Suprapubic skin (tissue), 4 donors: Measurements from ENCODE around the gene SAG. TPM values are rescaled to one million over a fixed set of nuclear protein-coding genes. Genes with fewer than 3 reads are reported as not detected.

Experiments
- DNase-seq, 2 donors: peaks; one replicate each; pipeline ENCODE4 v3.0.0-alpha.2; 2019; ENCODE audit warnings: low spot score in 2 of 2
- H3K27ac ChIP-seq: fragments of 200-600 bp; sonication (generic); one replicate; pipeline ENCODE4 v1.5.1; 2019
- H3K27me3 ChIP-seq: fragments of 200-600 bp; sonication (generic); one replicate; pipeline ENCODE4 v1.5.1; 2019
- H3K36me3 ChIP-seq: fragments of 200-600 bp; sonication (generic); one replicate; pipeline ENCODE4 v1.5.1; 2019
- H3K4me1 ChIP-seq: fragments of 200-600 bp; sonication (generic); one replicate; pipeline ENCODE4 v1.5.1; 2019
- H3K4me3 ChIP-seq: fragments of 200-600 bp; sonication (generic); one replicate; pipeline ENCODE4 v1.5.1; 2019; ENCODE audit warnings: mild to moderate bottlenecking
- H3K9me3 ChIP-seq: fragments of 200-600 bp; sonication (generic); one replicate; pipeline ENCODE4 v1.5.1; 2019
- EP300 ChIP-seq: sonication (generic); formaldehyde crosslinking; IDR thresholded peaks from one replicate; pipeline ENCODE4 v1.6.1; 2017; ENCODE audit warnings: antibody characterized with exemption
- POLR2A ChIP-seq, 2 donors: fragments of 450-650 bp; IDR thresholded peaks; one replicate each; pipeline ENCODE4 v1.6.1; 2017; ENCODE audit warnings: antibody characterized with exemption in 2 of 2, mild to moderate bottlenecking in 2 of 2, moderate library complexity in 2 of 2
- POLR2AphosphoS5 ChIP-seq, 3 donors: sonication (generic); formaldehyde crosslinking; IDR thresholded peaks; one replicate each; pipeline ENCODE4 v1.6.1; 2017; ENCODE audit warnings: antibody characterized with exemption in 3 of 3
- WGBS: methylation state at CpG from one replicate; pipeline ENCODE4 v1.1.5; 2018; 5-methylcytosine and 5-hydroxymethylcytosine counted together
- total RNA-seq, 4 donors: library from RNA; depleted of rRNA; stranded (reverse); fragments of >200 nt; gene quantifications; one replicate each; pipeline ENCODE4 v1.1.0, GENCODE V29; 2016
- TF ChIP-seq, protein P1 (sequence below), 2 donors: fragments of 200-600 bp in 1 of 2; fragments of 450-650 bp in 1 of 2; sonication (generic) in 1 of 2; IDR thresholded peaks; one replicate each; pipeline ENCODE4 v1.5.1; 2016 to 2019; ENCODE audit warnings: antibody characterized with exemption in 2 of 2, mild to moderate bottlenecking in 1 of 2, moderate library complexity in 1 of 2

The SAG gene
- total RNA-seq, 4 donors from 2014 or later = not detected

DNA sequence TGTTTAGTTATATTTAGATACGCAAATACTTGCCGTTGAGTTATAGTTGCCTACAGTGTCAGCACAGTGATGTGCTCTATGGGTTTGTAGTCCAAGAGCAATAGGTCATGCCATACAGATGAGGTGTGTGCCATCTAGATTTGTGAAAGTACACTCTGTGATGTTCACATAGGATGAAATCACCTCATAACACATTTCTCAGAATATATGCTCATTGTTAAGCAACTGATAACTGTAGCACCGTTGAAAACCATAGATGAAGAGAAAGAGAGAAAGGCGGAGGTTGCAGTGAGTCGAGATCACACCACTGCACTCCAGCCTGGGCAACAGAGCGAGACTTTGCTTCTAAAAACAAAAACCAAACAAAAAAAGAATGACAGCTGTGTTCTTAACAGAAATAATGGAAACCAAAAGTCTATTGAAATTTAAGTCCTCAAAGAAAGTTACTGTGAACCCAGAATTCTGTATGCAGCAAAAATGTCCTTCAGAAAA, 56.2 kb downstream of the SAG start:
- Histone ChIP-seq H3K36me3 (no peaks in the 10 kb centered on the region), H3K9me3 (no peaks in the 10 kb centered on the region), H3K27me3 (no peaks in the 10 kb centered on the region), H3K4me3 (no peak overlapping the region), H3K27ac (no peak overlapping the region), H3K4me1 (no peaks in the 10 kb centered on the region)
- TF ChIP-seq EP300 (no peak), POLR2AphosphoS5 (IDR thresholded peaks at IDR 0.05) (no peak), POLR2A (IDR thresholded peaks at IDR 0.05) (no peak)
- TF ChIP-seq, protein P1, sequence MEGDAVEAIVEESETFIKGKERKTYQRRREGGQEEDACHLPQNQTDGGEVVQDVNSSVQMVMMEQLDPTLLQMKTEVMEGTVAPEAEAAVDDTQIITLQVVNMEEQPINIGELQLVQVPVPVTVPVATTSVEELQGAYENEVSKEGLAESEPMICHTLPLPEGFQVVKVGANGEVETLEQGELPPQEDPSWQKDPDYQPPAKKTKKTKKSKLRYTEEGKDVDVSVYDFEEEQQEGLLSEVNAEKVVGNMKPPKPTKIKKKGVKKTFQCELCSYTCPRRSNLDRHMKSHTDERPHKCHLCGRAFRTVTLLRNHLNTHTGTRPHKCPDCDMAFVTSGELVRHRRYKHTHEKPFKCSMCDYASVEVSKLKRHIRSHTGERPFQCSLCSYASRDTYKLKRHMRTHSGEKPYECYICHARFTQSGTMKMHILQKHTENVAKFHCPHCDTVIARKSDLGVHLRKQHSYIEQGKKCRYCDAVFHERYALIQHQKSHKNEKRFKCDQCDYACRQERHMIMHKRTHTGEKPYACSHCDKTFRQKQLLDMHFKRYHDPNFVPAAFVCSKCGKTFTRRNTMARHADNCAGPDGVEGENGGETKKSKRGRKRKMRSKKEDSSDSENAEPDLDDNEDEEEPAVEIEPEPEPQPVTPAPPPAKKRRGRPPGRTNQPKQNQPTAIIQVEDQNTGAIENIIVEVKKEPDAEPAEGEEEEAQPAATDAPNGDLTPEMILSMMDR (IDR thresholded peaks at IDR 0.05) = no peak
- no peak for DNase-seq
- WGBS = 89% methylated on average over 6 of the region's 6 CpGs

DNA sequence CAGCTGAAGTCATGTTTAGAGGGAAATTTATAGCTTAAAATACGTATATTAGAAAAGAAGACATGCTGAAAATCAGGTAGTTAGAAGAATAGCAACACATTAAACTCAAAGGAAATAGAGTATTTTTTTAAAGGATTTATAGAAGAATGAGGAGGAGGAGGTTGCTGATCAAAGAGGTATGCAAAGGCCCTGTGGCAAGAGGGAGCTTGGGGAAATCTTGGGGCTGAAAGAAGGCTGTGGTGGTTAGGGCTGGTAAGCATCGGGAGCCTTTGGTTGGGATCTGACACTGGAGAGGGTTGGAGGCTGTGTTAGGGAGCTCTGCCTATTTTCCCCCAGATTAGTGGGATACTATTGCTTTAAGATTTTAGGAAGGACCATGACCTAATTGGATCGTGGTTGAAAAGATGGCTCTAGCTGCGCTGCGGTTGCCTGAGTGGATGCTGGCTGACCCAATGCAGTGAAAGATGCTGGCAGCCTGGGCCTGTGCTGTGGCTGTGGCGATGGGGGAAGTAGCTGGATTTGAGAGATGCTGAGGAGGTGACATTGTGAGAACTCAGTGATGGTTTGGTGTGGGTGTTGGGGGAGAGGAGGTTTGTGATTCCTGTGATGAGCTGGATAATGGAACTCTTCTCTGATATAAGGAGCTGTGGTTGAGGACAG, 58.4 kb downstream of the SAG start:
- no peaks in the 10 kb centered on the region for H3K4me1 ChIP-seq
- WGBS = 90% methylated on average over 6 of the region's 6 CpGs
- H3K27ac ChIP-seq = no peak overlapping the region
- H3K4me3 ChIP-seq = no peak overlapping the region
- no peaks in the 10 kb centered on the region for H3K36me3 ChIP-seq
- no peaks in the 10 kb centered on the region for H3K9me3 ChIP-seq
- no peak for DNase-seq
- no peaks in the 10 kb centered on the region for H3K27me3 ChIP-seq
- no peak for TF ChIP-seq POLR2A (IDR thresholded peaks at IDR 0.05)
- no peak for TF ChIP-seq EP300
- TF ChIP-seq, protein P1 (IDR thresholded peaks at IDR 0.05) = no peak
- TF ChIP-seq POLR2AphosphoS5 (IDR thresholded peaks at IDR 0.05) = no peak

DNA sequence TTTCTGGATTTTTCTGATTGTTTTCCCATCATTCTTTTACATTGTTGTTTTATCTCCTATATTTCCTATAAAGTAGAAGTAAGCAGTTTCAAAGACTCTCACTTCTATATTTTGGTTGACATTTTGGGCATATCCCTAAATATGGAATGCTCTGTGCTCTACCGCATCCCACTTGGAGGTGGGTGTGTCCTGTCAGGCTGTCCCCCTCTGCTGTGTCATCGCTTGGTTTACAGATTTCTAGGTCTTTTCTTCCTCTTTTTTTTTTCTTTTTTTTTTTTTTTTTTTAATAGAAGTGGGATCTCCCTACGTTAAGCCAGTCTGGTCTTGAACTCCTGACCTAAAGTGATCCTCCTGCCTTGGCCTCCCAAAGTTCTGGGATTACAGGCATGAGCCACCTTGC, 60.0 kb downstream of the SAG start:
- TF ChIP-seq, protein P1 (IDR thresholded peaks at IDR 0.05) = no peak
- TF ChIP-seq POLR2AphosphoS5 (IDR thresholded peaks at IDR 0.05) = no peak
- TF ChIP-seq POLR2A (IDR thresholded peaks at IDR 0.05) = no peak
- TF ChIP-seq EP300 = no peak
- WGBS = 80% methylated on average over 3 of the region's 3 CpGs
- no peaks in the 10 kb centered on the region for H3K9me3 ChIP-seq
- no peak overlapping the region for H3K4me3 ChIP-seq
- H3K27ac ChIP-seq = no peak overlapping the region
- no peaks in the 10 kb centered on the region for H3K27me3 ChIP-seq
- no peaks in the 10 kb centered on the region for H3K4me1 ChIP-seq
- H3K36me3 ChIP-seq = no peaks in the 10 kb centered on the region
- DNase-seq = no peak

DNA sequence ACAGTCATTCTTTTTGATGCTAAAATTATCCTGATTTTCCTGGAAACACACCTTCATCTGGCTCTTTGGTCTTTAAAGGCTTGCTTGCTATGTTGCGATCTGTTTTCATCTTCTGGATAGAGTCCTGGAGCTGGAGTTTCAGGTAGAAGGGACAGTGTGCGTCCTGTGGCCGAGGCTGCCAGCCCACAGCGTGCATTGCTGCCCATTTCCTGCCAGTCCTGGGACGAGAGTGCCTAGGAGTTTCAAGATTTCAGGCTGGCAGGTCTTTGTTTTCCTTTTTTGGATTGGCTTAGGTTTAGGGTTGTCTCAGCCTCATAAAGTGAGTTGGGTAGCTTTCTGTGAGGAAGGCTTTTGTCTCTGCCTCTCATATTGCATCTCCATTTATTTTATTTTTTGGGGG, 61.1 kb downstream of the SAG start:
- DNase-seq = no peak
- Histone ChIP-seq H3K36me3 (no peaks in the 10 kb centered on the region), H3K27me3 (no peaks in the 10 kb centered on the region), H3K4me1 (no peaks in the 10 kb centered on the region), H3K9me3 (no peaks in the 10 kb centered on the region), H3K4me3 (no peak overlapping the region), H3K27ac (no peak overlapping the region)
- TF ChIP-seq EP300 (no peak), POLR2AphosphoS5 (IDR thresholded peaks at IDR 0.05) (no peak), POLR2A (IDR thresholded peaks at IDR 0.05) (no peak)
- TF ChIP-seq, protein P1 (IDR thresholded peaks at IDR 0.05) = no peak
- 78% methylated on average over 5 of the region's 5 CpGs for WGBS

DNA sequence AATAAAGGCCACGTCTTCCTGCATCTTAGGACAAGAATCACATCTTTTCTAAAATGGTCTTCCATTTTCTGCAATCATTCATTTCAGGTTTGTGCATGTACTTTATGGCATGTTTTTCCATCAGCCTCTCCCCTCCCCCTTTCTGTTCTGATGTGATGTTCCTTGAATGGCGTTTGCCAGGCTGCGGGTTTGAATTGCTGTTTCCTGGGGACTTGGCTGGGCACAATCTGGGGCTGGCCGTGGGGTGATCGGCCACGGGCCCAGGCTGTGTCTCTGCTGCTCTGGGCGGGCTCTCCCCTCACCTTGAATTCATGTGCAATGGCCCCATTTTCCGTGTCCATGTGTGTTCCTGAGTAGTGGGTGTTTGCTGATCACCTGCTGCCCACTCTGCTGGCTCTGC, 61.8 kb downstream of the SAG start:
- H3K36me3 ChIP-seq = no peaks in the 10 kb centered on the region
- H3K9me3 ChIP-seq = no peaks in the 10 kb centered on the region
- no peak for DNase-seq
- no peak overlapping the region for H3K4me3 ChIP-seq
- H3K27me3 ChIP-seq = no peaks in the 10 kb centered on the region
- TF ChIP-seq POLR2AphosphoS5 (IDR thresholded peaks at IDR 0.05) (no peak), EP300 (no peak), POLR2A (IDR thresholded peaks at IDR 0.05) (no peak)
- TF ChIP-seq, protein P1 (IDR thresholded peaks at IDR 0.05) = no peak
- H3K27ac ChIP-seq = no peak overlapping the region
- no peaks in the 10 kb centered on the region for H3K4me1 ChIP-seq
- 88% methylated on average over 8 of the region's 8 CpGs for WGBS
